A673 (cell line): Measurements from ENCODE around the gene MYO7B. TPM values are rescaled to one million over a fixed set of nuclear protein-coding genes. Genes with fewer than 3 reads are reported as not detected.

Source experiments
- BruUV-seq: library from RNA; stranded (reverse); fragments of 400-500 nt; replicated peaks from 2 replicates; lab custom pipeline; 2021; lab: Mats Ljungman, UMichigan
- CTCF ChIA-PET: fragments of 300-600 bp; sonication (Branson Sonifier 250); formaldehyde crosslinking; loops from one replicate; lab custom pipeline; 2022; ENCODE audit warnings: antibody characterized with exemption; lab: Charles Lee
- POLR2A ChIA-PET: fragments of 300-600 bp; sonication (Branson Sonifier 250); formaldehyde crosslinking; loops from one replicate; lab custom pipeline; 2022; ENCODE audit warnings: antibody characterized with exemption; ENCODE audit not compliant: low non-redundant PET; lab: Charles Lee
- DNase-seq: peaks from one replicate; pipeline ENCODE4 v3.0.0-alpha.2; 2015; ENCODE audit warnings: low spot score
- H3K27ac ChIP-seq: fragments of 200-600 bp; sonication (generic); 2 replicates; pipeline ENCODE4 v1.5.1; 2016; ENCODE audit warnings: mixed run types, low read depth, mild to moderate bottlenecking, mixed read lengths, antibody characterized with exemption, low read length; ENCODE audit not compliant: poor library complexity, severe bottlenecking
- H3K27me3 ChIP-seq: fragments of 200-600 bp; sonication (generic); replicated peaks from 2 replicates; pipeline ENCODE4 v1.6.1; 2017; ENCODE audit warnings: mixed run types, low read depth, mild to moderate bottlenecking, mixed read lengths, antibody characterized with exemption, low read length; ENCODE audit not compliant: insufficient read depth, poor library complexity
- H3K36me3 ChIP-seq: fragments of 200-600 bp; sonication (generic); 2 replicates; pipeline ENCODE4 v1.6.1; 2016; ENCODE audit warnings: mixed run types, mild to moderate bottlenecking, mixed read lengths, antibody characterized with exemption, low read length; ENCODE audit not compliant: insufficient read depth, poor library complexity, severe bottlenecking
- H3K4me1 ChIP-seq: fragments of 200-600 bp; sonication (generic); 2 replicates; pipeline ENCODE4 v1.6.1; 2017; ENCODE audit warnings: mixed run types, mild to moderate bottlenecking, mixed read lengths, antibody characterized with exemption, low read length; ENCODE audit not compliant: insufficient read depth, poor library complexity, severe bottlenecking
- H3K4me3 ChIP-seq: fragments of 200-600 bp; sonication (generic); 2 replicates; pipeline ENCODE4 v1.5.1; 2016; ENCODE audit warnings: low read depth, mixed run types, mild to moderate bottlenecking, mixed read lengths, low read length; ENCODE audit not compliant: poor library complexity, severe bottlenecking
- H3K9me3 ChIP-seq: fragments of 200-600 bp; sonication (generic); 2 replicates; pipeline ENCODE4 v1.6.1; 2016; ENCODE audit warnings: mixed run types, low read depth, mild to moderate bottlenecking, mixed read lengths, antibody characterized with exemption, low read length; ENCODE audit not compliant: poor library complexity, severe bottlenecking
- EZH2 ChIP-seq: fragments of 200-600 bp; sonication (generic); IDR thresholded peaks from 2 replicates; pipeline ENCODE4 v1.6.1; 2017; ENCODE audit warnings: borderline replicate concordance, low read depth, mild to moderate bottlenecking, mixed read lengths, antibody characterized with exemption, low read length; ENCODE audit not compliant: poor library complexity, severe bottlenecking
- intact Hi-C: fragments of 100-400 bp; cut with micrococcal nuclease; formaldehyde crosslinking; loops from one replicate; pipeline ENCODE4 v1.10.0; 2022; ENCODE audit not compliant: unreplicated experiment
- total RNA-seq: library from RNA; stranded (reverse); gene quantifications from 2 replicates; pipeline ENCODE4 v1.2.3, GENCODE V29; 2021
- TF ChIP-seq, protein P1 (sequence below): fragments of 300-800, 200-600 bp; sonication (generic); conservative IDR thresholded peaks from 2 replicates; pipeline ENCODE4 v1.5.1; 2017; ENCODE audit warnings: low read depth, mild to moderate bottlenecking, antibody characterized with exemption, low read length, moderate library complexity, mixed read lengths

The MYO7B gene
- total RNA-seq, 1 experiment from 2014 or later: 0.24 TPM

DNA sequence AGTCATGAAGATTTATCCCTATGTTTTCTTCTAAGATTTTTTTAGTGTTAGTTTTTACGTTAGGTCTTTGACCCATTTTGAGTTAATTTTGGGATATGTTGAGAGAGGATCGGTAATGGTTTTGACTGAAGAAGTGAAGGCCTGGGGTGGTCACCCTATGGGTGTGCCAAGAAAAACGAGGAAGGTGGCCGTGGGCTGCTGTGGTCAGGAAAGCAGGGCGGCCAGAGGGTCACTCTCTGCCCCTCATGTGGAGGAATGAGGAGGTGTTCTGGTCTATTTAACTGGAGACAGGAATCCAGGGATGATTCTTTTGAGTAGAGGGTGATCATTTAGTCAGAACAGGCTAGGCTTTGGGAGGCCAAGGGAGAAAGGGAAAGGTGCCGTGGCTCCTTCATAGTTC is 50.7 kb downstream of the MYO7B start:
- no peaks in the 10 kb centered on the region for H3K9me3 ChIP-seq
- no peak overlapping the region for H3K27ac ChIP-seq
- no peaks in the 10 kb centered on the region for H3K4me1 ChIP-seq
- no peaks in the 10 kb centered on the region for H3K27me3 ChIP-seq
- TF ChIP-seq, protein P1, sequence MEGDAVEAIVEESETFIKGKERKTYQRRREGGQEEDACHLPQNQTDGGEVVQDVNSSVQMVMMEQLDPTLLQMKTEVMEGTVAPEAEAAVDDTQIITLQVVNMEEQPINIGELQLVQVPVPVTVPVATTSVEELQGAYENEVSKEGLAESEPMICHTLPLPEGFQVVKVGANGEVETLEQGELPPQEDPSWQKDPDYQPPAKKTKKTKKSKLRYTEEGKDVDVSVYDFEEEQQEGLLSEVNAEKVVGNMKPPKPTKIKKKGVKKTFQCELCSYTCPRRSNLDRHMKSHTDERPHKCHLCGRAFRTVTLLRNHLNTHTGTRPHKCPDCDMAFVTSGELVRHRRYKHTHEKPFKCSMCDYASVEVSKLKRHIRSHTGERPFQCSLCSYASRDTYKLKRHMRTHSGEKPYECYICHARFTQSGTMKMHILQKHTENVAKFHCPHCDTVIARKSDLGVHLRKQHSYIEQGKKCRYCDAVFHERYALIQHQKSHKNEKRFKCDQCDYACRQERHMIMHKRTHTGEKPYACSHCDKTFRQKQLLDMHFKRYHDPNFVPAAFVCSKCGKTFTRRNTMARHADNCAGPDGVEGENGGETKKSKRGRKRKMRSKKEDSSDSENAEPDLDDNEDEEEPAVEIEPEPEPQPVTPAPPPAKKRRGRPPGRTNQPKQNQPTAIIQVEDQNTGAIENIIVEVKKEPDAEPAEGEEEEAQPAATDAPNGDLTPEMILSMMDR: no peak
- BruUV-seq: no TSS peak
- ChIA-PET POLR2A (no interaction called here), CTCF (no interaction called here)
- intact Hi-C loops: no loop called here
- H3K36me3 ChIP-seq: no peaks in the 10 kb centered on the region
- no peak for DNase-seq
- H3K4me3 ChIP-seq: no peak overlapping the region

- DNase-seq: no peak
- TF ChIP-seq, protein P1: no peak
- no peak for TF ChIP-seq EZH2
- Histone ChIP-seq H3K27ac (no peak overlapping the region), H3K4me1 (no peaks in the 10 kb centered on the region), H3K9me3 (no peaks in the 10 kb centered on the region), H3K36me3 (no peaks in the 10 kb centered on the region), H3K4me3 (no peak overlapping the region), H3K27me3 (no peaks in the 10 kb centered on the region)
- intact Hi-C loops: no loop called here
- ChIA-PET POLR2A (no interaction called here), CTCF (no interaction called here)
- BruUV-seq: no TSS peak
Measured at GRCh38 chr2:127586746-127587295, 51.3 kb downstream of the MYO7B start.

GRCh38 chr2:127588241-127588640 is 52.8 kb downstream of the MYO7B start:
- no peaks in the 10 kb centered on the region for H3K4me1 ChIP-seq
- intact Hi-C loops: no loop called here
- H3K9me3 ChIP-seq: no peaks in the 10 kb centered on the region
- H3K36me3 ChIP-seq: no peaks in the 10 kb centered on the region
- TF ChIP-seq EZH2: no peak
- TF ChIP-seq, protein P1: no peak
- no peak for DNase-seq
- H3K4me3 ChIP-seq: no peak overlapping the region
- no peaks in the 10 kb centered on the region for H3K27me3 ChIP-seq
- BruUV-seq: no TSS peak
- POLR2A ChIA-PET: no interaction called here
- CTCF ChIA-PET: no interaction called here
- H3K27ac ChIP-seq: no peak overlapping the region
